Activated T-cell treated with anti-CD3 and anti-CD28 coated beads, Interleukin-2, amount 50 U/mL, for 48 hours (primary cell): ENCODE data around the gene TCP1.
"Not testable (repeated sequence)": the region's sequence is repeated elsewhere in the genome, so short reads cannot be mapped to it uniquely, and the experiment has no call there.

Experiments
- DNase-seq, 2 experiments: peaks; one replicate each; pipeline ENCODE4 v3.0.0-alpha.2; 2020

TCP1 gene

DNA sequence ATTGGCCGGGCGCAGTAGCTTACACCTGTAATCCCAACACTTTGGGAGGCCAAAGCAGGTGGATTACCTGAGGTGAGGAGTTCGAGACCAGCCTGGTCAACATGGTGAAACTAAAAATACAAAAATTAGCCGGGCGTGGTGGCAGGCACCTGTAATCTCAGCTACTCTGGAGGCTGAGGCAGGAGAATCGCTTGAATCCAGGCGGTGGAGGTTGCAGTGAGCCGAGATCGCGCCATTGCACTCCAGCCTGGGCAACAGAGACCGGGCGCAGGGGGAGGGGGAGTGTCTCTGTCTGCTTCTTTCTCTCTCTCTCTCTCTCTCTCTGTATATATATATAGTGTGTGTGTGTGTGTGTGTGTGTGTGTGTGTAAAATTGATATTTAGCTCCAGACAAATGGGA lies 56.9 kb downstream of the TCP1 start:
- DNase-seq: not testable (repeated sequence)

DNA sequence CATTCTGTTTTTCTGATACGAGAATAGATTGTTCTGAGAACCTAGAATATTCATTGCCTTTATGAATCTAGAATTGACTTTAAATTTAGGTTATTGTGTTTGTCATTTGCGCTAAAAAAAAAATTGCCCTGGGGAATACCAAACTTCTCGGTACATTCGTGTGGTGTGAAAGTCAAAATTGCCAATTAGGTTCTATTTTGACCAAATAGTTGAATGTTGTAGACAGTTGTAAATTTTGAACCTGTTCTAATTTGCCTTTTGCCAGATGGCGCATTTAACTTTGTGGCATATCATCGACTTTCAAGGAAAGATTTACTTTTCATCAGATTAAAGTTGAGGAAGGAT lies 59.1 kb downstream of the TCP1 start:
- no peak for DNase-seq

DNA sequence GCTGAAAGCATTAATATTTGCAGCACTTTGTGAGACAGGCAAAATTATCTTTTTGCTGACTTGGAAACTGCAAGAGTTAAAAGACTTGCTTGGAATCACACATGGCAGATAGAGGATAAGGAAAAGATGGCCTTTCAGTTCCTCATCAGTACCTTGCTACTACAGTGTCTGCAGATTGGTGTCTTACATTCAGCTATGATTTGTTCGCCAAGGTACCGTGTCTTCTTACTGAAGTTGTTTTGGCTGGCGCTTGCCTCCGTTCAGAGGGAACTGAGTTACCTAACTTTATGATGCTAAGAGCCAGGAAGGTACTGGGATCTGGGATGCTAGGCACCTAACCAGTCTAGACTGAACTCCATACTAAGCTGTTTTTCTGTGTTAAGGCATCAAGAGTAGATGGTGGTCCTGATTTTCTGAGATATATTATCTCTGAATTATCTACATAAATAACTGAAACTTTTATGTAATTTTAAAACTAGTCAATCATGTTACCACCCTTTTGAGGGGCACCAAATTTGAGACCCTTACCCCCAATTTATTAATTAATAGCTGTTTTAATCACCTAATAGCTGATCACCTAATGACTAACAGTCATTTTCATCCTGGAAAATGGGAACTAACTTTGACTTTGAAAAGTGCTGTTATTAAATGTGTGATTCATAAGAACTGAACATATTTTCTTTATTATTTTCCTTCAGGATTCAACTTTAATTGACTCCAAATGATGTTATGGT lies 59.6 kb downstream of the TCP1 start:
- DNase-seq: no peak

DNA sequence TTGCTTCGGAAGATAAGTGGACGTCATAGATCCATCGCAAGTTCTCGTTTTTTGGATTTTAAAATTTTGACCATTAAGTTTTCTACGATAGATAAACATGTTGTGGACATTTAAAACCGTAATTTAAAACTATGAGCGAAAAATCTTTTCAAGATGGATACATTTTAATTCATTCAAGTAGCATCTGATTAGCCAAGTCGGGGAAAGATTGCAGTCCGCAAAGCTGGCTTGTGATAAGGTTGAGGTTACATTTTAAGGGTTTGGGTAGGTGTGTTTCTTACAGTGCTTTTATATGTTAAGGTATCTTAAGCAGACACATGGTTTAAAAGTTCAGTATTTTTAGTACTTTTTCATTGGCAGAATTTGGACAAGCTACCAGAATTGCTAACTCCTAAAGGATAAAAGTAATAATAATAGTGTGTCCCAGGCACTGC lies 60.9 kb downstream of the TCP1 start:
- DNase-seq: no peak
